ENCODE results near the gene CD2AP.

DNA sequence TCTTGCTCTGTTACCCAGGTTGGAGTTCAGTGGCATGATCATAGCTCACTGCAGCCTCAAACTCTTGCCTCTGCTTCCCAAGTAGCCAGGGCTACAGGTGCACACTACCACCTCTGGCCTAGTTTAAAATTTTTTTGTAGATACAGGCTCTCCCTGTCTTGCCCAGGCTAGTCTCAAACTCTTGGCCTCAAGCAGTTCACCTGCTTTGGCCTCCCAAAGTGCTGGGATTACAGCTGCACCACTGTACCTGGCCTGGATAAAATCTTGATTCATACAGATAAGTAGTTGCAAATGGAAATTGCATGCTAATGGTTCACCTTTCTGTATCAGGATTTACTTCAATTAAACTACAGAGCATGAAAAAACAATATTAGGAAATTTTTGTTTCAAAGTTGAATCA is 4.2 kb downstream of the CD2AP start:
- TF ChIP-seq, protein P1, sequence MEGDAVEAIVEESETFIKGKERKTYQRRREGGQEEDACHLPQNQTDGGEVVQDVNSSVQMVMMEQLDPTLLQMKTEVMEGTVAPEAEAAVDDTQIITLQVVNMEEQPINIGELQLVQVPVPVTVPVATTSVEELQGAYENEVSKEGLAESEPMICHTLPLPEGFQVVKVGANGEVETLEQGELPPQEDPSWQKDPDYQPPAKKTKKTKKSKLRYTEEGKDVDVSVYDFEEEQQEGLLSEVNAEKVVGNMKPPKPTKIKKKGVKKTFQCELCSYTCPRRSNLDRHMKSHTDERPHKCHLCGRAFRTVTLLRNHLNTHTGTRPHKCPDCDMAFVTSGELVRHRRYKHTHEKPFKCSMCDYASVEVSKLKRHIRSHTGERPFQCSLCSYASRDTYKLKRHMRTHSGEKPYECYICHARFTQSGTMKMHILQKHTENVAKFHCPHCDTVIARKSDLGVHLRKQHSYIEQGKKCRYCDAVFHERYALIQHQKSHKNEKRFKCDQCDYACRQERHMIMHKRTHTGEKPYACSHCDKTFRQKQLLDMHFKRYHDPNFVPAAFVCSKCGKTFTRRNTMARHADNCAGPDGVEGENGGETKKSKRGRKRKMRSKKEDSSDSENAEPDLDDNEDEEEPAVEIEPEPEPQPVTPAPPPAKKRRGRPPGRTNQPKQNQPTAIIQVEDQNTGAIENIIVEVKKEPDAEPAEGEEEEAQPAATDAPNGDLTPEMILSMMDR (IDR thresholded peaks at IDR 0.05; ENCODE audit: insufficient read depth, low read depth, low read length) = no peak
- no peak for TF ChIP-seq EZH2 (IDR thresholded peaks at IDR 0.05; ENCODE audit: insufficient read depth, low read length)
